WTC11 (cell line): ENCODE results near the gene BMP7. TPM values are rescaled to one million over a fixed set of nuclear protein-coding genes. Genes with fewer than 3 reads are reported as not detected.

Source experiments
- ATAC-seq: fragments of 200-7000 bp; cut with Tn5 transposase; 2 replicates; pipeline ENCODE4 v1.10.0; 2021; ENCODE audit warnings: mild to moderate bottlenecking, moderate library complexity
- CTCF ChIA-PET: fragments of 300-600 bp; sonication (Branson Sonifier 250); formaldehyde crosslinking; loops from one replicate; lab custom pipeline; 2021; ENCODE audit warnings: antibody characterized with exemption; lab: Charles Lee
- POLR2A ChIA-PET: fragments of 350-600 bp; sonication (Branson Sonifier 250); formaldehyde crosslinking; loops from one replicate; lab custom pipeline; 2021; ENCODE audit warnings: antibody characterized with exemption; lab: Charles Lee
- DNase-seq: peaks from one replicate; pipeline ENCODE4 v3.0.0; 2021; ENCODE audit warnings: low spot score
- H3K27ac Mint-ChIP-seq: 2 replicates; pipeline ENCODE4 v1.8.0; 2021; ENCODE audit warnings: mixed read lengths
- H3K27me3 Mint-ChIP-seq: 2 replicates; pipeline ENCODE4 v1.8.0; 2021; ENCODE audit warnings: low read depth, mild to moderate bottlenecking, moderate library complexity, mixed read lengths
- H3K36me3 Mint-ChIP-seq: 2 replicates; pipeline ENCODE4 v1.8.0; 2021; ENCODE audit warnings: mixed read lengths
- H3K4me1 Mint-ChIP-seq: 2 replicates; pipeline ENCODE4 v1.8.0; 2022; ENCODE audit warnings: mixed read lengths
- H3K4me3 Mint-ChIP-seq: 2 replicates; pipeline ENCODE4 v1.8.0; 2021; ENCODE audit warnings: mild to moderate bottlenecking, moderate library complexity, mixed read lengths
- H3K9me3 Mint-ChIP-seq: 2 replicates; pipeline ENCODE4 v1.8.0; 2021; ENCODE audit warnings: mixed read lengths
- AR ChIP-seq: fragments of 250-450 bp; sonication (Bioruptor Pico); IDR thresholded peaks from 2 replicates; pipeline ENCODE4 v1.9.0; 2021; ENCODE audit warnings: mild to moderate bottlenecking
- CDX4 ChIP-seq: fragments of 250-450 bp; sonication (Bioruptor Pico); IDR thresholded peaks from 2 replicates; pipeline ENCODE4 v1.9.0; 2021; ENCODE audit warnings: moderate library complexity, mild to moderate bottlenecking, inconsistent platforms, borderline replicate concordance
- ELF4 ChIP-seq: sonication (generic); formaldehyde crosslinking; IDR thresholded peaks from 2 replicates; pipeline ENCODE4 v1.8.1; 2022; ENCODE audit warnings: low read depth, mild to moderate bottlenecking, moderate library complexity, missing genetic modification reagents
- FOXJ3 ChIP-seq: sonication (generic); formaldehyde crosslinking; IDR thresholded peaks from 2 replicates; pipeline ENCODE4 v1.9.0; 2021; ENCODE audit warnings: missing genetic modification reagents, mild to moderate bottlenecking, borderline replicate concordance
- FOXK1 ChIP-seq: sonication (generic); formaldehyde crosslinking; IDR thresholded peaks from 2 replicates; pipeline ENCODE4 v1.8.0; 2022; ENCODE audit warnings: mild to moderate bottlenecking, moderate library complexity, missing genetic modification reagents
- GABPB1 ChIP-seq: sonication (generic); formaldehyde crosslinking; IDR thresholded peaks from 2 replicates; pipeline ENCODE4 v1.8.1; 2023; ENCODE audit warnings: mild to moderate bottlenecking, missing genetic modification reagents
- IRF1 ChIP-seq: sonication (generic); formaldehyde crosslinking; IDR thresholded peaks from 2 replicates; pipeline ENCODE4 v1.8.0; 2023; ENCODE audit warnings: missing genetic modification reagents
- JAZF1 ChIP-seq: fragments of 250-450 bp; sonication (Bioruptor Pico); IDR thresholded peaks from 2 replicates; pipeline ENCODE4 v1.9.0; 2021; ENCODE audit warnings: moderate library complexity, mild to moderate bottlenecking, inconsistent platforms
- MAX ChIP-seq: sonication (generic); formaldehyde crosslinking; IDR thresholded peaks from 2 replicates; pipeline ENCODE4 v1.8.0; 2022; ENCODE audit warnings: mild to moderate bottlenecking, missing genetic modification reagents
- NFYB ChIP-seq: sonication (generic); formaldehyde crosslinking; conservative IDR thresholded peaks from 2 replicates; pipeline ENCODE4 v1.8.0; 2022; ENCODE audit warnings: low read depth, missing genetic modification reagents
- NR1H2 ChIP-seq: sonication (generic); formaldehyde crosslinking; IDR thresholded peaks from 2 replicates; pipeline ENCODE4 v1.9.0; 2021; ENCODE audit warnings: mild to moderate bottlenecking, moderate library complexity, missing genetic modification reagents
- PRDM15 ChIP-seq: sonication (generic); formaldehyde crosslinking; IDR thresholded peaks from 2 replicates; pipeline ENCODE4 v1.8.0; 2022; ENCODE audit warnings: missing genetic modification reagents
- SMAD3 ChIP-seq: sonication (generic); formaldehyde crosslinking; IDR thresholded peaks from 2 replicates; pipeline ENCODE4 v1.8.0; 2022; ENCODE audit warnings: missing genetic modification reagents, mild to moderate bottlenecking, borderline replicate concordance
- TEAD4 ChIP-seq: sonication (generic); formaldehyde crosslinking; IDR thresholded peaks from 2 replicates; pipeline ENCODE4 v1.8.0; 2022; ENCODE audit warnings: mild to moderate bottlenecking, missing genetic modification reagents
- USF2 ChIP-seq: sonication (generic); formaldehyde crosslinking; IDR thresholded peaks from 2 replicates; pipeline ENCODE4 v1.8.1; 2023; ENCODE audit warnings: mild to moderate bottlenecking, missing genetic modification reagents, moderate library complexity
- ZMAT4 ChIP-seq: fragments of 250-450 bp; sonication (Bioruptor Pico); IDR thresholded peaks from 2 replicates; pipeline ENCODE4 v1.9.0; 2021; ENCODE audit warnings: mild to moderate bottlenecking
- ZNF317 ChIP-seq: sonication (generic); formaldehyde crosslinking; IDR thresholded peaks from 2 replicates; pipeline ENCODE4 v1.8.1; 2023; ENCODE audit warnings: low read depth, mild to moderate bottlenecking, moderate library complexity, missing genetic modification reagents, borderline replicate concordance
- ZNF416 ChIP-seq: fragments of 250-450 bp; sonication (Bioruptor Pico); IDR thresholded peaks from 2 replicates; pipeline ENCODE4 v1.9.0; 2021; ENCODE audit warnings: mild to moderate bottlenecking, inconsistent platforms
- ZNF423 ChIP-seq: fragments of 250-450 bp; sonication (Bioruptor Pico); IDR thresholded peaks from 2 replicates; pipeline ENCODE4 v2.1.2; 2022; ENCODE audit warnings: mild to moderate bottlenecking, moderate library complexity
- ZNF425 ChIP-seq: fragments of 250-450 bp; sonication (Bioruptor Pico); conservative IDR thresholded peaks from 2 replicates; pipeline ENCODE4 v1.9.0; 2021; ENCODE audit warnings: mild to moderate bottlenecking
- ZNF671 ChIP-seq: fragments of 250-450 bp; sonication (Bioruptor Pico); IDR thresholded peaks from 2 replicates; pipeline ENCODE4 v1.8.0; 2021; ENCODE audit warnings: mild to moderate bottlenecking
- total RNA-seq: library from RNA; stranded (reverse); gene quantifications from 3 replicates; pipeline ENCODE4 v1.2.3, GENCODE V29; 2021

BMP7 gene
- total RNA-seq, 1 experiment from 2014 or later: 40.7 TPM

GRCh38 chr20:57183457-57184009, 82.9 kb downstream of the BMP7 start:
- peaks cover 7% of the 10 kb centered on the region for H3K9me3 Mint-ChIP-seq
- no peaks in the 10 kb centered on the region; the same call in 1 of the 2 replicates for H3K27me3 Mint-ChIP-seq
- peaks cover 8% of the 10 kb centered on the region for H3K36me3 Mint-ChIP-seq
- ATAC-seq (no peak), DNase-seq (no peak)
- ChIA-PET POLR2A (no interaction called here), CTCF (no interaction called here)
- TF ChIP-seq ZNF423 (peak; percentile 79), ZNF671 (CRISPR knock-in tag) (no peak)
- no peak overlapping the region for H3K27ac Mint-ChIP-seq
- no peak overlapping the region for H3K4me3 Mint-ChIP-seq
- peaks cover 23% of the 10 kb centered on the region for H3K4me1 Mint-ChIP-seq

GRCh38 chr20:57181639-57182038, 84.8 kb downstream of the BMP7 start:
- Mint-ChIP-seq H3K27ac (no peak overlapping the region), H3K9me3 (peaks cover 7% of the 10 kb centered on the region), H3K4me1 (peaks cover 27% of the 10 kb centered on the region), H3K27me3 (no peaks in the 10 kb centered on the region; the same call in 1 of the 2 replicates), H3K4me3 (no peak overlapping the region), H3K36me3 (peaks cover 12% of the 10 kb centered on the region)
- CTCF ChIA-PET: interaction anchor here (1.0 to 2.2 kb wide), 6 partner anchors 90 to 151 kb away, joined by 3 to 18 read pairs (median 5); partner anchors contain the start of gene SPO11
- POLR2A ChIA-PET: interaction anchor here (0.6 kb wide), 1 partner anchor 30 kb away, joined by 3 read pairs; no protein-coding TSS in a partner anchor
- ATAC-seq (no peak), DNase-seq (no peak)
- TF ChIP-seq ELF4 (CRISPR knock-in tag): no peak
- no peak for TF ChIP-seq FOXK1 (CRISPR knock-in tag)
- TF ChIP-seq ZNF317 (CRISPR knock-in tag): no peak
- no peak for TF ChIP-seq CDX4 (CRISPR knock-in tag)
- no peak for TF ChIP-seq AR (CRISPR knock-in tag)
- TF ChIP-seq ZNF416 (CRISPR knock-in tag): no peak
- TF ChIP-seq NFYB (CRISPR knock-in tag): no peak
- no peak for TF ChIP-seq SMAD3 (CRISPR knock-in tag)
- TF ChIP-seq ZMAT4 (CRISPR knock-in tag): no peak
- TF ChIP-seq GABPB1 (CRISPR knock-in tag): no peak
- no peak for TF ChIP-seq FOXJ3 (CRISPR knock-in tag)
- TF ChIP-seq PRDM15 (CRISPR knock-in tag): no peak
- no peak for TF ChIP-seq NR1H2 (CRISPR knock-in tag)
- TF ChIP-seq USF2: no peak
- no peak for TF ChIP-seq ZNF423
- no peak for TF ChIP-seq ZNF425 (CRISPR knock-in tag)
- no peak for TF ChIP-seq TEAD4 (CRISPR knock-in tag)
- no peak for TF ChIP-seq MAX (CRISPR knock-in tag)
- TF ChIP-seq JAZF1 (CRISPR knock-in tag): no peak
- no peak for TF ChIP-seq IRF1
